Endothelial cell of umbilical vein (primary cell): ENCODE results near the gene FGF3. TPM values are rescaled to one million over a fixed set of nuclear protein-coding genes. Genes with fewer than 3 reads are reported as not detected.

Source experiments
- BruUV-seq: library from RNA; stranded (reverse); fragments of 400-500 nt; replicated peaks from 2 replicates; lab custom pipeline; 2021; lab: Mats Ljungman, UMichigan
- CTCF ChIA-PET: fragments of 300-600, 350-600 bp; sonication (Branson Sonifier 250); formaldehyde crosslinking; loops from one replicate; lab custom pipeline; 2021; ENCODE audit warnings: antibody characterized with exemption, inconsistent platforms; lab: Charles Lee
- POLR2A ChIA-PET: fragments of 300-600, 350-600 bp; sonication (Branson Sonifier 250); formaldehyde crosslinking; loops from one replicate; lab custom pipeline; 2021; ENCODE audit warnings: antibody characterized with exemption, inconsistent platforms; lab: Charles Lee
- DNase-seq: peaks from one replicate; pipeline ENCODE4 v3.0.0-alpha.2; 2011; ENCODE audit warnings: low read depth, low spot score
- FAIRE-seq: peaks from 2 replicates; lab custom pipeline; 2011; peaks lifted over from hg19 to GRCh38; lab: Jason Lieb, UNC
- H2AFZ ChIP-seq: 2 replicates; pipeline ENCODE4 v1.6.0; 2012; ENCODE audit warnings: low read depth, low read length, control low read depth, inconsistent platforms
- H3K27ac ChIP-seq: 2 replicates; pipeline ENCODE4 v1.5.1; 2011; ENCODE audit warnings: low read depth, mild to moderate bottlenecking, control low read depth, low read length, moderate library complexity; ENCODE audit not compliant: insufficient read depth
- H3K27me3 ChIP-seq, 2 experiments: 2 replicates each; pipeline versions ENCODE4 v1.6.0 to v1.6.1; 2011; ENCODE audit warnings: low read length in 2 of 2, mixed read lengths in 1 of 2; ENCODE audit not compliant: control insufficient read depth in 2 of 2, insufficient read depth in 2 of 2
- H3K36me3 ChIP-seq, 2 experiments: 2 replicates in 1 of 2; 3 replicates in 1 of 2; pipeline ENCODE4 v1.5.1; 2011; ENCODE audit warnings: low read length in 2 of 2, mild to moderate bottlenecking in 1 of 2, moderate library complexity in 1 of 2; ENCODE audit not compliant: control insufficient read depth in 2 of 2, insufficient read depth in 2 of 2; ENCODE audit errors: extremely low read depth in 1 of 2
- H3K4me1 ChIP-seq: 3 replicates; pipeline ENCODE4 v1.5.1; 2011; ENCODE audit warnings: mild to moderate bottlenecking, low read length; ENCODE audit not compliant: control insufficient read depth, insufficient read depth; ENCODE audit errors: extremely low read depth
- H3K4me2 ChIP-seq: 2 replicates; pipeline ENCODE4 v1.6.1; 2011; ENCODE audit warnings: low read length, control low read depth, mixed read lengths; ENCODE audit not compliant: insufficient read depth
- H3K4me3 ChIP-seq, 3 experiments: fragments of 200-600 bp in 1 of 3; sonication (generic), shearing (Covaris generic) in 1 of 3; replicated peaks in 1 of 3; 2 replicates each; pipeline ENCODE4 v1.5.1; 2011 to 2016; ENCODE audit warnings: control low read depth in 3 of 3, low read length in 3 of 3, mild to moderate bottlenecking in 2 of 3, inconsistent platforms in 1 of 3, low read depth in 1 of 3, moderate library complexity in 1 of 3; ENCODE audit not compliant: insufficient read depth in 1 of 3
- H3K79me2 ChIP-seq: 2 replicates; pipeline ENCODE4 v1.6.0; 2012; ENCODE audit warnings: low read length, inconsistent platforms; ENCODE audit not compliant: control insufficient read depth, insufficient read depth
- H3K9ac ChIP-seq: replicated peaks from 2 replicates; pipeline ENCODE3; 2011; ENCODE audit warnings: low read length, control low read depth; ENCODE audit not compliant: insufficient read depth; ENCODE audit errors: extremely low read depth
- H3K9me1 ChIP-seq: replicated peaks from 3 replicates; pipeline ENCODE4 v1.6.0; 2011; ENCODE audit warnings: mild to moderate bottlenecking, low read length; ENCODE audit not compliant: control insufficient read depth, insufficient read depth; ENCODE audit errors: extremely low read depth
- H3K9me3 ChIP-seq: replicated peaks from 2 replicates; pipeline ENCODE4 v1.5.1; 2012; ENCODE audit warnings: low read length, inconsistent platforms; ENCODE audit not compliant: control insufficient read depth, insufficient read depth
- H4K20me1 ChIP-seq: replicated peaks from 2 replicates; pipeline ENCODE3; 2011; ENCODE audit warnings: mild to moderate bottlenecking, low read length; ENCODE audit not compliant: control insufficient read depth, insufficient read depth; ENCODE audit errors: extremely low read depth
- CTCF ChIP-seq, 2 donors: IDR thresholded peaks; 1 replicate in 1 of 2; 2 replicates in 1 of 2; pipeline ENCODE4 v1.5.1; 2011; ENCODE audit warnings: low read length in 2 of 2, mild to moderate bottlenecking in 2 of 2, moderate library complexity in 2 of 2, control low read depth in 1 of 2, inconsistent platforms in 1 of 2, low read depth in 1 of 2; ENCODE audit not compliant: insufficient read depth in 1 of 2; ENCODE audit errors: extremely low read depth in 1 of 2
- EZH2 ChIP-seq: IDR thresholded peaks from 2 replicates; pipeline ENCODE4 v1.6.1; 2012; ENCODE audit warnings: borderline replicate concordance, low read depth, mild to moderate bottlenecking, moderate library complexity, low read length, inconsistent platforms; ENCODE audit not compliant: severe bottlenecking
- FOS ChIP-seq: IDR thresholded peaks from 2 replicates; pipeline ENCODE4 v1.6.1; 2011; ENCODE audit warnings: mild to moderate bottlenecking, low read length, moderate library complexity, borderline replicate concordance; ENCODE audit not compliant: insufficient read depth
- GATA2 ChIP-seq: IDR thresholded peaks from 2 replicates; pipeline ENCODE4 v1.7.0; 2011; ENCODE audit warnings: low read depth, mild to moderate bottlenecking, moderate library complexity, mixed read lengths, low read length; ENCODE audit not compliant: insufficient read length, insufficient read depth
- JUN ChIP-seq: IDR thresholded peaks from 2 replicates; pipeline ENCODE4 v1.6.1; 2011; ENCODE audit warnings: borderline replicate concordance, low read depth; ENCODE audit not compliant: insufficient read length, insufficient read depth
- MAX ChIP-seq: IDR thresholded peaks from 2 replicates; pipeline ENCODE4 v1.6.1; 2011; ENCODE audit not compliant: insufficient read depth, insufficient read length
- MYC ChIP-seq: IDR thresholded peaks from one replicate; pipeline ENCODE4 v1.6.1; 2011; ENCODE audit warnings: mild to moderate bottlenecking, low read depth, low read length
- POLR2A ChIP-seq: IDR thresholded peaks from 2 replicates; pipeline ENCODE4 v1.6.1; 2012; ENCODE audit warnings: low read depth, mild to moderate bottlenecking, control low read depth, low read length
- POLR2AphosphoS5 ChIP-seq: IDR thresholded peaks from 2 replicates; pipeline ENCODE4 v1.6.1; 2012; ENCODE audit warnings: low read depth, mild to moderate bottlenecking, control low read depth, low read length, moderate library complexity; ENCODE audit not compliant: insufficient read depth
- dilution Hi-C: fragments of 300-500 bp; cut with MboI; formaldehyde crosslinking; loops from one replicate; pipeline ENCODE4 v1.15.0; 2019; ENCODE audit warnings: low sequenced_read_pairs; ENCODE audit not compliant: extremely low pct_ligation_motif_present
- intact Hi-C: fragments of 100-400 bp; cut with micrococcal nuclease; formaldehyde crosslinking; loops from one replicate; pipeline ENCODE4 v1.10.0; 2022
- polyA plus RNA-seq, 4 experiments: library from polyadenylated mRNA; depleted of rRNA in 3 of 4; stranded (reverse) in 3 of 4; unstranded in 1 of 4; fragments of >200 nt; gene quantifications; 2 replicates each; pipeline versions ENCODE4 v1.2.1 to v1.2.3, GENCODE V29; 2011 to 2012; ENCODE audit warnings: missing spikeins in 1 of 4
- total RNA-seq: library from RNA; stranded (reverse); gene quantifications from 2 replicates; pipeline ENCODE4 v1.2.3, GENCODE V29; 2021

Gene FGF3
- total and polyA plus RNA-seq, 2 donors (not counting 3 experiments of a cell fraction or from before 2014, with no cell fraction given) = not detected

GRCh38 chr11:69828971-69829344 lies 9.7 kb upstream of the FGF3 start:
- intact Hi-C loops = no loop called here
- no peaks in the 10 kb centered on the region for H3K9me1 ChIP-seq
- H3K4me3 ChIP-seq = no peak overlapping the region
- H3K4me1 ChIP-seq = no peaks in the 10 kb centered on the region
- H3K9ac ChIP-seq = no peak overlapping the region
- no peak overlapping the region for H3K4me2 ChIP-seq
- H3K27ac ChIP-seq = no peak overlapping the region
- no peaks in the 10 kb centered on the region for H4K20me1 ChIP-seq
- H3K36me3 ChIP-seq = no peaks in the 10 kb centered on the region
- CTCF ChIA-PET = interaction anchor here (1.4 kb wide), 1 partner anchor 28 kb away, joined by 4 read pairs; no protein-coding TSS in a partner anchor
- TF ChIP-seq JUN (no peak), POLR2A (no peak), POLR2AphosphoS5 (no peak), GATA2 (no peak), MYC (no peak), MAX (no peak), FOS (no peak), EZH2 (no peak), CTCF (IDR thresholded peaks at IDR 0.05; ENCODE audit: extremely low read depth in 1 of 2, insufficient read depth in 1 of 2, low read depth in 1 of 2, low read length in 2 of 2) (no peak)
- POLR2A ChIA-PET = no interaction called here
- DNase-seq (no peak), FAIRE-seq (no peak)
- no TSS peak for BruUV-seq
- dilution Hi-C loops = no loop called here
- H3K27me3 ChIP-seq = peaks cover 2 to 7% of the 10 kb centered on the region in 2 experiments
- H3K9me3 ChIP-seq = no peaks in the 10 kb centered on the region
- no peak overlapping the region for H2AFZ ChIP-seq
- H3K79me2 ChIP-seq = no peaks in the 10 kb centered on the region
